Left ventricle myocardium inferior (tissue), 1 donor: ENCODE results near the gene AMD1. TPM values are rescaled to one million over a fixed set of nuclear protein-coding genes. Genes with fewer than 3 reads are reported as not detected.
"Not testable (repeated sequence)": the region's sequence is repeated elsewhere in the genome, so short reads cannot be mapped to it uniquely, and the experiment has no call there.

Source experiments
- DNase-seq: peaks from one replicate; pipeline ENCODE4 v3.0.0-alpha.2; 2020
- H3K27ac ChIP-seq: fragments of 200-600 bp; replicated peaks from 2 replicates; pipeline ENCODE4 v1.8.0; 2021
- H3K27me3 ChIP-seq: fragments of 200-600 bp; 2 replicates; pipeline ENCODE4 v1.8.0; 2021; ENCODE audit warnings: low read depth
- H3K36me3 ChIP-seq: fragments of 200-600 bp; 2 replicates; pipeline ENCODE4 v1.8.0; 2021
- H3K4me1 ChIP-seq: fragments of 200-600 bp; 2 replicates; pipeline ENCODE4 v1.8.0; 2021
- H3K4me3 ChIP-seq: fragments of 200-600 bp; 2 replicates; pipeline ENCODE4 v1.8.0; 2021; ENCODE audit warnings: mild to moderate bottlenecking, moderate library complexity
- H3K9me3 ChIP-seq: fragments of 200-600 bp; replicated peaks from 2 replicates; pipeline ENCODE4 v1.8.0; 2021
- intact Hi-C: fragments of 100-400 bp; cut with micrococcal nuclease; formaldehyde crosslinking; loops from one replicate; pipeline ENCODE4 v1.11.0; 2022
- total RNA-seq: library from RNA; stranded (reverse); fragmentation: NEBNext Ultra II Directional; extraction: Animal tissue kit (Norgen Biotek cat#: 25700); gene quantifications from one replicate; pipeline ENCODE4 v1.2.1, GENCODE V29; 2021
- TF ChIP-seq, protein P1 (sequence below): fragments of 200-600 bp; IDR thresholded peaks from 2 replicates; pipeline ENCODE4 v1.8.0; 2021; ENCODE audit warnings: antibody characterized with exemption, mild to moderate bottlenecking, borderline replicate concordance
- donor health status: DM: no; HTN: yes; CAD: no; lungs with severe emphysema.

The AMD1 gene
- total RNA-seq, 1 donor from 2014 or later = 72.8 TPM

DNA sequence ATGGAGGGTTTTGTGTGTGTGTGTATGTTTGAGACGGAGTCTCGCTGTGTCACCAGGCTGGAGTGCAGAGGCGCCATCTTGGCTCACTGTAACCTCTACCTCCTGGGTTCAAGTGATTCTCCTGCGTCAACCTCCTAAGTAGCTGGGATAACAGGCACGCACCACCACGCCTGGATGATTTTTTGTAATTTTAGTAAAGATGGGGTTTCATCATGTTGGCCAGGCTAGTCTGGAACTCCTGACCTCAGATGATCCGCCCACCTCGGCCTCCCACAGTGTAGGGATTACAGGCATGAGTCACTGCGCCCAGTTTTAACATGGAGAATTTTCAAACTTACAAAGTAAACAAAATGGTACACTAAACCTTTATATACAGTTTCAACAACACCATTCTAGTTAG lies 22.8 kb downstream of the AMD1 start:
- Histone ChIP-seq H3K27me3 (no peaks in the 10 kb centered on the region), H3K9me3 (no peaks in the 10 kb centered on the region), H3K36me3 (peaks cover 56% of the 10 kb centered on the region), H3K4me3 (no peak overlapping the region), H3K4me1 (no peaks in the 10 kb centered on the region), H3K27ac (no peak overlapping the region)
- DNase-seq = no peak
- intact Hi-C loops = no loop called here
- TF ChIP-seq, protein P1, sequence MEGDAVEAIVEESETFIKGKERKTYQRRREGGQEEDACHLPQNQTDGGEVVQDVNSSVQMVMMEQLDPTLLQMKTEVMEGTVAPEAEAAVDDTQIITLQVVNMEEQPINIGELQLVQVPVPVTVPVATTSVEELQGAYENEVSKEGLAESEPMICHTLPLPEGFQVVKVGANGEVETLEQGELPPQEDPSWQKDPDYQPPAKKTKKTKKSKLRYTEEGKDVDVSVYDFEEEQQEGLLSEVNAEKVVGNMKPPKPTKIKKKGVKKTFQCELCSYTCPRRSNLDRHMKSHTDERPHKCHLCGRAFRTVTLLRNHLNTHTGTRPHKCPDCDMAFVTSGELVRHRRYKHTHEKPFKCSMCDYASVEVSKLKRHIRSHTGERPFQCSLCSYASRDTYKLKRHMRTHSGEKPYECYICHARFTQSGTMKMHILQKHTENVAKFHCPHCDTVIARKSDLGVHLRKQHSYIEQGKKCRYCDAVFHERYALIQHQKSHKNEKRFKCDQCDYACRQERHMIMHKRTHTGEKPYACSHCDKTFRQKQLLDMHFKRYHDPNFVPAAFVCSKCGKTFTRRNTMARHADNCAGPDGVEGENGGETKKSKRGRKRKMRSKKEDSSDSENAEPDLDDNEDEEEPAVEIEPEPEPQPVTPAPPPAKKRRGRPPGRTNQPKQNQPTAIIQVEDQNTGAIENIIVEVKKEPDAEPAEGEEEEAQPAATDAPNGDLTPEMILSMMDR = no peak

DNA sequence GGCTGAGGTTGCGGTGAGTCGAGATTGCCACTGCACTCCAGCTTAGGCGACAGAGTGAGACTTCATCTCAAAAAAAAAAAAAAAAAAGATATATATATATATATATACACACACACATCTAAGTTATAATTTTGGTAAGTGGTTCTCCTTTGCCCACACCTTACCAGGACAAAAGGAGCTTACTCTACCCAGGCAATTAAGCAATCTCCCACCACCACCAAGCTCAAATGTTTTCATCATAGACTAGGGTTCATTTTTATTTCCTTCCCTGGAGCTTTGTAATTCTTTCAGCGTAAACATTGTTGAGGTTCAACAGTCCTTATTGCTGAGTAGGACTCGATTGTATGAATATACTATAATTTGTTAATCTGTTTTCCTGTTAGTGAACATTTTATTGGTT lies 23.5 kb downstream of the AMD1 start:
- Histone ChIP-seq H3K27ac (no peak overlapping the region), H3K4me1 (no peaks in the 10 kb centered on the region), H3K27me3 (no peaks in the 10 kb centered on the region), H3K4me3 (no peak overlapping the region), H3K36me3 (peaks cover 49% of the 10 kb centered on the region), H3K9me3 (no peaks in the 10 kb centered on the region)
- intact Hi-C loops = no loop called here
- TF ChIP-seq, protein P1 = no peak
- no peak for DNase-seq

- H3K27ac ChIP-seq = no peak overlapping the region
- H3K36me3 ChIP-seq = peaks cover 38% of the 10 kb centered on the region
- no peaks in the 10 kb centered on the region for H3K4me1 ChIP-seq
- intact Hi-C loops = no loop called here
- peaks cover 13% of the 10 kb centered on the region for H3K9me3 ChIP-seq
- H3K27me3 ChIP-seq = no peaks in the 10 kb centered on the region
- TF ChIP-seq, protein P1 = no peak
- no peak for DNase-seq
- H3K4me3 ChIP-seq = no peak overlapping the region
Observed at GRCh38 chr6:110900028-110900598, 25.5 kb downstream of the AMD1 start.

- Histone ChIP-seq H3K36me3 (peaks cover 28% of the 10 kb centered on the region), H3K9me3 (peaks cover 25% of the 10 kb centered on the region)
- intact Hi-C loops, DNase-seq, H3K27me3 ChIP-seq, H3K27ac ChIP-seq, H3K4me3 ChIP-seq, H3K4me1 ChIP-seq: not testable (repeated sequence)
Observed at GRCh38 chr6:110901601-110902000, 27.0 kb downstream of the AMD1 start.

DNA sequence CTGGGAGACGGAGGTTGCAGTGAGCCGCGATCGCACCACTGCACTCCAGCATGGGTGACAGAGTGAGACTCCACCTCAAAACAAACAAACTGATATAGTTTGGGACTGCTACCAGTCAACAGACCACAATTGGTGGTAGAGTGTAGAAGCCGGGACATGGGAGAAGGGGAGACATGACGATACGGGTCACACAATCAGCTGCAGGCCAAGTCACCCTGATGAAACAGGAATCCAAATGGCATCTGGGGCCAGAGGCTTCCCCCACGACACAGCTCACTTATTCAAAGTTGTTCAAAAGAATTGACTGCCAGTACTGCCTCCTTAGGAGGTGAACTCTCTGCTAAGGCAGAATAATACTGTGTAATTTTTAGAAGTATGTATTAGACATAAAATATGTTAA lies 27.5 kb downstream of the AMD1 start:
- no peaks in the 10 kb centered on the region for H3K4me1 ChIP-seq
- H3K9me3 ChIP-seq = peaks cover 30% of the 10 kb centered on the region
- intact Hi-C loops = no loop called here
- no peak overlapping the region for H3K27ac ChIP-seq
- TF ChIP-seq, protein P1 = no peak
- no peak overlapping the region for H3K4me3 ChIP-seq
- no peaks in the 10 kb centered on the region for H3K27me3 ChIP-seq
- peaks cover 23% of the 10 kb centered on the region for H3K36me3 ChIP-seq
- no peak for DNase-seq

- DNase-seq, H3K27me3 ChIP-seq, H3K27ac ChIP-seq, H3K4me1 ChIP-seq, intact Hi-C loops, H3K4me3 ChIP-seq, H3K36me3 ChIP-seq: not testable (repeated sequence)
- H3K9me3 ChIP-seq = peaks cover 52% of the 10 kb centered on the region
Observed at GRCh38 chr6:110906273-110906672, 31.7 kb downstream of the AMD1 start.
